Peyer's patch (tissue), 4 donors: ENCODE measurements around the gene MYF5.

Experiments
- POLR2A ChIP-seq, 2 donors: fragments of 450-650 bp; IDR thresholded peaks; one replicate each; pipeline ENCODE4 v1.5.1; 2017; ENCODE audit warnings: antibody characterized with exemption in 2 of 2, mild to moderate bottlenecking in 2 of 2, moderate library complexity in 2 of 2
- TF ChIP-seq, protein P1 (sequence below), 6 experiments: fragments of 450-650 bp in 4 of 6; fragments of 200-600 bp in 2 of 6; sonication (generic) in 1 of 6; IDR thresholded peaks; one replicate each; pipeline ENCODE4 v1.5.1; 2017 to 2019; ENCODE audit warnings: antibody characterized with exemption in 6 of 6, mild to moderate bottlenecking in 3 of 6, moderate library complexity in 1 of 6

DNA sequence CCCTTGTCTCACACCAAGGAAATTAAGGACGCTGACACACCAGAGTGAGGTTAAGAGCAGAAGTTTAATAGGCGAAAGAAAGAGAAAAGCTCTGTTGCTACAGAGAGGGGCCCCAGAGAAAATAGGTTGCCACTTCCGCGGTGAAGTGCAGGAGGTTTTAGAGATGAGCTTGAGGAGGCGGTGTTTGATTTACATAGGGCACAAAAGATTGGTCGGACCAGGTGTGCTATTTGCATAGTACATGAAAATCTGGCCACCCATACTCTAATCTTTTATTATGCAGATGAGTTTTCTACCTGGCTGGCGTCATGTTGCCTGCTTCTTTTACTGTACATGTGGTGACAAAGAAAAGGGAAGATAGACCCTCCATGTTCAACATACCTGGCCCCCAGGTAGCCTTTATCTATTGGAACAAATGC lies 32.6 kb upstream of the MYF5 start:
- TF ChIP-seq, protein P1, sequence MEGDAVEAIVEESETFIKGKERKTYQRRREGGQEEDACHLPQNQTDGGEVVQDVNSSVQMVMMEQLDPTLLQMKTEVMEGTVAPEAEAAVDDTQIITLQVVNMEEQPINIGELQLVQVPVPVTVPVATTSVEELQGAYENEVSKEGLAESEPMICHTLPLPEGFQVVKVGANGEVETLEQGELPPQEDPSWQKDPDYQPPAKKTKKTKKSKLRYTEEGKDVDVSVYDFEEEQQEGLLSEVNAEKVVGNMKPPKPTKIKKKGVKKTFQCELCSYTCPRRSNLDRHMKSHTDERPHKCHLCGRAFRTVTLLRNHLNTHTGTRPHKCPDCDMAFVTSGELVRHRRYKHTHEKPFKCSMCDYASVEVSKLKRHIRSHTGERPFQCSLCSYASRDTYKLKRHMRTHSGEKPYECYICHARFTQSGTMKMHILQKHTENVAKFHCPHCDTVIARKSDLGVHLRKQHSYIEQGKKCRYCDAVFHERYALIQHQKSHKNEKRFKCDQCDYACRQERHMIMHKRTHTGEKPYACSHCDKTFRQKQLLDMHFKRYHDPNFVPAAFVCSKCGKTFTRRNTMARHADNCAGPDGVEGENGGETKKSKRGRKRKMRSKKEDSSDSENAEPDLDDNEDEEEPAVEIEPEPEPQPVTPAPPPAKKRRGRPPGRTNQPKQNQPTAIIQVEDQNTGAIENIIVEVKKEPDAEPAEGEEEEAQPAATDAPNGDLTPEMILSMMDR (IDR thresholded peaks at IDR 0.05): no peak
- no peak for TF ChIP-seq POLR2A (IDR thresholded peaks at IDR 0.05)
